ENCODE measurements around the gene F13A1.

The F13A1 gene

DNA sequence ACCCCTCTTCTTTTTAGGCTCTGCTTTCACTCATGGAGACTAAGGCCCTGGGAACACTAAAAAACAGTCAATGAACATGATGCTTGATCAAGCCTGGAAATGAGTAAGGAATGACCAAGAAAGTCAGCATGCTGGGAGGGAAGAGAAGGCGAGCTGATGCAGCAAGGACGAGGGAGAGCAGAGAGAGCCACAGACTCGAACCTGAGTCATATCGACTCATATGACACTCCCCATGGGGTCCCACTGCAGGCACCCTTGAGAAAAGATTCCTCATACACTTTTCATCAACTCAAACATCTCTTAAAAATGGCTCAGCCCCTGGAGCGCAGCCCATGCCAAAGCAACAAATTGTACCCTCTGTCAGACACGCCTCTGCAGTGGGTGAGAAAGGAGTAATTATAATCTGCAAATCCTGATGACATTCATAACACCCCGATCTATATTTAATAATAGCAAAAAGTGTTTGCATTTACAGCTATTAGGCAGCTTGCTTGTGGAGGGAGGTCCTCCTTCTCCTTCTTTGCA lies 127.2 kb downstream of the F13A1 start:
- DNase-seq (ENCODE audit: low read depth), result no peak

GRCh38 chr6:6191909-6192308 lies 128.6 kb downstream of the F13A1 start:
- DNase-seq (ENCODE audit: low read depth), result no peak

DNA sequence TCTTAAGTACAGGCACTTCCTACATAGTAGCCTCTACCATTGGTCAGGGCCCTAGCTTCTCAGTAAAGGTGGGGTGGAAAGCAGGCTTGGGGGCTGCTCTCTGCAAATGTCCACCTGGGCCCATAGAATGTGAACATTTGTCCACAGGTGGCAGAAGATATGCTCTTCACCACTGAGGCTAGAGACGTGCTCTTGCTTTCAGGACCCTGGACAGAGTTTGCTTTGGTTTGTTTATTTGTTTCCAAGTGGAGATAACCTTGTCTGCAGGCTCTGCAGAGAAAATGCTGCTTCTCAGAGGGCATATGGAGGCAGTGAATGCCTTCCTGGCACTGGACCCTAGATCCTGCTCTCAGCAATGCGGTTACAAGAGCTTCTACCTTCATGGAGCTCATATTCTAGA lies 129.0 kb downstream of the F13A1 start:
- no peak for DNase-seq (ENCODE audit: low read depth)

- no peak for DNase-seq (ENCODE audit: low read depth)
These were observed 139.8 kb downstream of the F13A1 start for GRCh38 chr6:6180684-6181083.

DNA sequence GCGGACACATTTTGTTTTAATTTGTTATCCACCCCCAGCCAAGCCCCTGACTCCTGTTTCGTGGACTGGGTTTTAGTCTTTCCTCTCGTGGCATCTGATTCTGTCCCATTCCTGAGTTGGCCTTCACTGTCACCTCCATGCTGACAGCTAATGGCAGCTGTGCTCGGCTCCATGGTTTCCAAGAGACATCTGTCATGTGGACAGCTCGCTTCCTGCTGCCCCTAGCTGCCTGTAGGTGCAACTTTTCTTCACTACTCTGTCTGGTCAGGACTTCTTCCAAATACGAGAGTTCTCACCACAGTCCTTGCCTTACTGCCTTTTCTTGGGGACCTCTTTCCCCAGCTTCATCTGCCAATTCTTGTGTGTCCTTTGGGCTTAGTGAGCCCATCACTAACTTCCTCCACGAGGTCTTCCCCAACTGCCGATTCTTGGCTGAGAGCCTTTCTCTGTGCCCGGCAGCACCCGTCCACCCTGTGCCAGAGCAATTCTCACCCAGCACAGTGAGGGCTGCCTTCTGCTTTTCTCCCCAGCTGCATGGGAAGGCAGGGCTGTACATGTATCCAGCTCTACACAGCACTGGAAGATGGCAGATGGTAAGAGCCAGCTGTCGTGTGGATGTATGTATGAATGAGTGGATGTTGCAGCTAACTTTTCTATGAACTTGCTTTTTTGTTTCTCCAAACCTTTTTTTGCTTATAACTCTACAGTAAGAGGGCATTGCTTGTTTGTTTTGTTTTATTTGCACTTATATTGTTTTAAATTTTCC lies 140.4 kb downstream of the F13A1 start:
- no peak for DNase-seq (ENCODE audit: low read depth)

DNA sequence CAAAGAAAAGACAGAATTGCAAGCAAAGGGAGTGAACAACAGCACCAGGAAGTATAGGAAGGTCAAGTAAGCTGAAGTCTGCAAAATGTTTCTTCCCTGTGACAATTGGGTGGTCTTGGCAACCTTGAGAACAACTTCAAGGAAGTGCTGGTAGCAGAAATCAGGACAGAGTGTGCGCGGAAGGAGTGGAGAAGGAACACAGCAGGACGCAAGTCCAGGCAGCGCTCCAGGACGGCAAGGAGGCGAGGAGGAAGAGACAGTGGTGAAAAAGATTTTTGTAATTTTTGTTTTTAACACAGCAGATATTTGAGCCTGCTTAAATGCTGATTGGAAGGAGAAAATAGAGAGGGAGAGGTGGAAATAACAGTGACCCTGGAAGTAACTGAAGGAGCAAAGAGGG lies 141.7 kb downstream of the F13A1 start:
- no peak for DNase-seq (ENCODE audit: low read depth)

DNA sequence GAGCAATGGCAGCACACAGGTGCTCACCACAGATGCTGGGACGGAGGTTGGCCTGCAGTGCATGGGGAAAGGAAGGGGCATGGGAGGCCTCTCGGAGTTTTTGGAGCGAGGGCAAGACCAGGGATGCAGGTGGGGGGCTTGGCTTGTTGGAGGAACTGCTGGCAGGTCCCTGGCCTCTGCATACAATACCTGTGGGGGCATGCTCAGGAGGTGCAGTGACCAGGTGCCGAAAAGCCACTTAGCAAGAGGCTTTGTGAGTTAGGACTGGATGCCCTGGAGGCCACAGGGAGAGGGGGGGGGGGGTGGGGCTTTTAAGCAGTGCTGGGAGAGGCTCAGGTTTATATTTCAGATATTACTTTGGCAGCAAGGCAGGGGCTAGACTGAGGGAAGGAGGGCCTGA lies 142.7 kb downstream of the F13A1 start:
- DNase-seq (ENCODE audit: low read depth), result no peak

DNA sequence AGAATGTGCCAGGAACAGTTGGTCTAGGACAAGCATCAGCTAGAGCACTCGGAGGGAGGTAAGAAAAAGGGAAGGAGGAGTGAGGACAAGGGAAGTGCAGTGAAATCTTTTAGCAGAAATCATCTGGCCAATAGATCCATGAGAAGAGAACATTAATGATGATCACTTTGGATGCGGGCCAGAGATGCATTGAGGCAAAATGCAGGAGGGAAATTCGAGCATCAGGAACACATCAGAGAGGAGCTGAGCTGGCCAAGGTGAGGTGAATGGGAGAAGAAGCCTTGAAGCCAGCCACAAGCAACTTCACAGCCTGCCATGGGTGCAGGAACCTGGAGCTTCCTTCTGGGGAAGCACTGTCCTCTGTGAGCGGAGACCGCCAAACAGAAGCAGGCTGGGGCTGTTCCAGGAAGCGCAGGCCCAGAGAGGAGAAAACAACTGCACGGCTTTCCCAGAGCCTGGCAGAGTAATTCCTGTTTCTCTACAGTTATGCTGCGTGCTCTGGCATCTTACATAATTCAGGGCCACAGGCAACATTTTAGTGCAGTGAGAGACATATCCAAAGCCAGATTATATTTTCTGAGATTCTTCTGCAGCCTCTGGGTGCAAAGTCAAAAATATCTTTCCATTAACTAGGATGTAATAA lies 143.8 kb downstream of the F13A1 start:
- DNase-seq (ENCODE audit: low read depth), result no peak

DNA sequence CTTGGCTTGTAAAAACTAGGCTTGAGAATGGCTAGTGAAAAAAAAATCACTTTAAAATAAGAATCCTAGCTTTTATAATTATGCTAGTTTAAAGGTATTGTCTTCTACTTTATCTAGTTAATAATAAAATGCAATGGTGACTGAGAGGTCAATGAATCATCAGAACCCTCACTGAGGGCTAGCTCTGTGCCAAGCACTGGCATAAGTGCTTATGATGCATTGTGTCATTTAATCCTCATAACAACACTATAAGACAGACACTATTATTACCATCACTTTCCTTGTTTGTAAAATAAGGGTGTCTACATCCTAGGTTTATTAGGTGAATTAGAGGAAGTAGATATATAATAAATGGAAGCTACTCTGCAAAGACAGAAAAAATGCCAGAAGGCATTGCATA lies 144.3 kb downstream of the F13A1 start:
- DNase-seq (ENCODE audit: low read depth), result no peak

DNA sequence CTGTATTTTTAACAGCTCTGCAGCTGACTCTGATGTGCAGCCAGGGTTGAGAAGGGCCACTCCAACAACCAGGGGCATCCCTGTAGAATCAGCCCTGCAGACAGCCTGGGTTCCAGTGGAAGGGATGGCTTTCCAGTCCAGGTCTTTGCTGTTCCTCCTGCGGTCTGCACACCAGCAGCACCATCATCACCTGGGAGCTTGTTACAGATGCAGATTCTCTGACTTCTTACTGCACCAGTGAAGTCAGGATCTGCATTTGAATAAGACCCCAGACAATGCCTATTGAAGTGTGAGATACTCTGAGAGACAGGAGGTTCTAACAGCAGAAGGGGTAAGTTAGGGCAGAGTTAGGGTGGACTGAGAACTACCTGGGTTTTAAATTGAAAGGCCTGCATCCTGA lies 151.3 kb downstream of the F13A1 start:
- DNase-seq (ENCODE audit: low read depth), result no peak

DNA sequence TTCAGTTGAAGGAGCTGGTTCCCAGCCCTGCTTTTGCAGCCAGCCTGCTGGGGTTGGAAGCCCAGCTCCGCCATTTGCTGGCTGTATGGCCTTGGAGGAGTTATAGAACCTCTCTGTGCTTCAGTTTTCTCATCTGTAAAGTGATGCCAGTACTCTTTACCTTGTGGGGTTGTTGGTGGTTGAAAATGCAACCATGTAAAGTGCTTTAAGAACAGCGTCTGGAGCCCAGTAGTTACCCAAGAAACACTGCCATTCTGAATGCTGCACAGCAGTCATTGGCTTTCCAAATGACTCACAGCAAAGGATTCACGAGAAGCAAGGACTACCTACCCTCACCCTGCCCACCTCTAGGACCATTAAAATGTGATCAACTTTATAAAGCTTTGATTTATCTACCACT lies 154.4 kb downstream of the F13A1 start:
- no peak for DNase-seq (ENCODE audit: low read depth)

- no peak for DNase-seq (ENCODE audit: low read depth)
These were observed 156.1 kb downstream of the F13A1 start for GRCh38 chr6:6164367-6164766.

DNA sequence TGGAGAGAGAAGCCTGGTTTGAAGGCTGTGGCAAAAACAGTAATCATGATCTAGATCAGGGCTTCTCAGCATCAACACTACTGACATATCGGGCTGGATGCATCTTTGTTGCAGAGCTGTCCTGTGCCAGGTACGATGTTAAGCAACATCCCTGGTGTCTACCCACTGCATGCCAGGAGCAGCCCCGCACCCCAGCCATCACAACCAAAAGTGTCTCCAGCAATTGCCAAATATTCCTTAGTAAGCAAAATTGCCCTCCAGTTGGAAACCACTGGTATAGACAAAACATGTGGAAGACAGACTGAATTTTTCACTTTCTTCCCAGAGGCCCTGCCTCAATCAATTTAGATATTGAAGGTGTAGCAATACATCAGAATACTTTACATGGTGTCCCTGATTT lies 166.1 kb downstream of the F13A1 start:
- DNase-seq (ENCODE audit: low read depth), result no peak

- DNase-seq (ENCODE audit: low read depth), result no peak
These were observed 168.4 kb downstream of the F13A1 start for GRCh38 chr6:6152060-6152459.

- DNase-seq (ENCODE audit: low read depth), result no peak
These were observed 172.2 kb downstream of the F13A1 start for GRCh38 chr6:6148192-6148815.

DNA sequence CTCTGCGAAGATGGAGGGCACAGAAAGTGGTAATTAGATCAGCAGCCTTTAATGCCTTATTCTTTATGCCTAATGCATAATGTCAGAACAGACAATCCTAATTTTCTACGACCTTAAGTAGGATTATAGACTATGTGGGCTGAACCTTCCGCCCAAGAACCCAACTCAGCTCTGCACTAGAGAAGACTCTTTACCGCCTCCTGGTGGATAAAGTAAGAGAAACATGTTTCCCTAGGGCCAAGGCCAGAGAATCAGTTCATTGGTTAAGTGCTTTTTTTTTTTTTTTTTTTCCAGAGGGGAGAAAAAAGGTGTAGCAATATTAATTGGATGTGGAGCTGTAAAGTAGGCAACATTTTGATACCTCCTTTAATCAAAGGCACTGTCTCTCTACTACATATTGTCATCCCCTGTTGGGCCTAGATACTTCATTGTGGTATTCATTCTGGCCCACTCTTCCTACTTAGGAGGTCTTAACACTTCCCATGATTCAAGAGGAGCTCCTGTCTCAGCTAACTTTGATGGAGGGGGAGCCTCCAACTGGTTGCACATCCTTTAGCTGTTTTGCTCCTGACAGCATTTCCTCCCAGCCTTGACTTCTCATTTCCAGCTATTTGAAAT lies 188.9 kb downstream of the F13A1 start:
- DNase-seq (ENCODE audit: low read depth), result no peak

DNA sequence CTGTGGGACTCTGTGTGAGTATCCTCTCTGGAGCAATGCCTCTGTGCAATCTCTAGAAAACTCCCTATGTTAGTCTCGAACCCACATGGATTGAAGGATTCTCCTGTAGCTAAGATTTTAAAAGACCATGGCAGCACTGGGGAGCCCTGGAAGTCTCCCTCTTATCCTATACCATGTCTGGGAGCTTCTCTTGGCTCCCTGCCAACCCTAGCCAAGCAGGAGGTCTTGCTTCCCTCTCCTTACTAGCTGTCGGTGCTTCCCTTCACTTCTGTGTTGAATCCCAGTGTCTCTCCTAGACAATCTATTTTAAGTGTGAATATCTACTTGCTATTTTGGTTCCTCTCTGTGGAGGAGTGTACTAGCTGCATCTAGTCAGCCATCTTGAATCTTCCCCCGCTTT lies 195.0 kb downstream of the F13A1 start:
- DNase-seq (ENCODE audit: low read depth), result no peak

DNA sequence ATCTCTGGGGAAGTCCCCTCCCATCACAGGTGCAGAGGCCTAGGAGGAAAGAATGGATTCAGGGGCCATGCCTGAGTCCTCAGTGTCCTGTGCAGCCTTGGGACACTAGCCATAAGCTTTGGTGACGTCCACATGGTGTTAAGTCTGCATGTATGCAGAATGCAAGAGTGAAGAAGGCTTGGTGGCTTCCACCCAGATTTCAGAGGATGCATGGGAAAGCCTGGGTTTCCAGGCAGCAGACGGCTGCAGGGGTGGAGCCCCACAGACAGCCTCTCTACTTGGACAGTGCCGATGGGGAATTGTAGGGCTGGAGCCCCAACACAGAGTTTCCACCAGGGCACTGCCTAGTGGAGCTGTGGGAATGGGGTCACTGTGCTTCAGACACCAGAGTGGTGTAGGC lies 196.7 kb downstream of the F13A1 start:
- no peak for DNase-seq (ENCODE audit: low read depth)

DNA sequence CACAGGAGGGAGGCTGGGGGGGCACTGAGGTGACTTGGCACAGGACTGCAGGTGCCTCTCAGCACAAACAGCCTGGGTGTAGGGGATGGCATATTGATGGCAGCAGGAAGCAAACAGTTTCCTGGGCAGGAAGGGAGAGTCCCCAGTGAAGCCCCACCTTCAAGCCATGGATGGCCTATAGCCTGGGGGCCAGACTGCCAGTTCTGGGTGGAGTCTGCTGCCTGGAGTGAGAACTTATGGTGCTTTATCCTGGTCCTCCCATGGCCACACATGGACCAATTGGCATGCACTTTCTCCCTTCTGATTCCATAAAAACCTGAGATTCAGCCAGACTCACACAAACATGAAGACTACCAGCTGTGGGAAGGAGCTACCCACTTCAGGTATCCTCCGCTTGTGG lies 198.5 kb downstream of the F13A1 start:
- DNase-seq (ENCODE audit: low read depth), result no peak

DNA sequence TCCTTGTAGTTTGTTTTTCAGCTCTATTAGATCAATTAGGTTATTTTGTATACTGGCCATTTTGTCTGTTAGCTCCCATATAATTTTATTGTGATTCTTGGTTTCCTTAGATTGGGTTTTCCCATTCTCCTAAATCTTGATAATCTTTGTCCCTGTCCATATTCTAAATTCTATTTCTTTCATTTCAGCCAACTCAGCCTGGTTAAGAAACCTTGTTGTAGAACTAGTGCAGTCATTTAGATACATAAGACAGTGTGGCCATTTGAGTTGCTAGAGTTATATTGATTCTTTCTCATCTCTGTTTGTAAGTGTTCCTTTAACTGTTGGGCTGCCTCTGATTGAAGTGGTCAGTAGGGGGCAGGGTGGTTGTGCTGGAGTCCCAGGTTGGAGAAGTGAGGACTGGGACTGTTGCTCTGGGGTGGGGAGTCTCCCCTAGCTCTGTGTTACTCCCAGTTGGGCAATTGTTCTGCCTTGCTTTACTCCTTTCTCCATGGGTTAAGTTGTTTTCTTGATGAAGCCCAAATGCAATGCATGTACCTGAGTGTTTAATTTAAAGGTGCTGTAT lies 214.9 kb downstream of the F13A1 start:
- no peak for DNase-seq (ENCODE audit: low read depth)
